ENCODE results near the gene R3HDM1.
"Not testable (repeated sequence)": the region's sequence is repeated elsewhere in the genome, so short reads cannot be mapped to it uniquely, and the experiment has no call there.

Gene R3HDM1

GRCh38 chr2:135698838-135699237 lies 167.6 kb downstream of the R3HDM1 start:
- no peak for TF ChIP-seq CTCF (IDR thresholded peaks at IDR 0.05; ENCODE audit: insufficient read depth, low read length, missing control alignments)
- ChIA-PET POLR2A (no interaction called here), CTCF (interaction anchor here (0.7 to 2.9 kb wide), 2 partner anchors 10 to 12 kb away, joined by 3 to 17 read pairs; no protein-coding TSS in a partner anchor)
- DNase-seq (ENCODE audit: low read depth, low spot score), result no peak
- H3K4me3 ChIP-seq (ENCODE audit: low read depth, low read length), result no peak overlapping the region

GRCh38 chr2:135701442-135701841 lies 170.2 kb downstream of the R3HDM1 start:
- H3K4me3 ChIP-seq (ENCODE audit: low read depth, low read length), result no peak overlapping the region
- ChIA-PET POLR2A (no interaction called here), CTCF (interaction anchor here (1.5 to 2.9 kb wide), 2 partner anchors 8 to 697 kb away, joined by 4 to 17 read pairs; no protein-coding TSS in a partner anchor)
- DNase-seq (ENCODE audit: low read depth, low spot score), result peak; percentile 12
- TF ChIP-seq CTCF (IDR thresholded peaks at IDR 0.05; ENCODE audit: insufficient read depth, low read length, missing control alignments), result no peak

- no peak for TF ChIP-seq CTCF (IDR thresholded peaks at IDR 0.05; ENCODE audit: insufficient read depth, low read length, missing control alignments)
- no peak overlapping the region for H3K4me3 ChIP-seq (ENCODE audit: low read depth, low read length)
- CTCF ChIA-PET, result interaction anchor here (1.3 to 3.9 kb wide), 5 partner anchors 8 to 699 kb away, joined by 3 to 16 read pairs (median 4); no protein-coding TSS in a partner anchor
- no peak for DNase-seq (ENCODE audit: low read depth, low spot score)
- POLR2A ChIA-PET, result no interaction called here
Measured at GRCh38 chr2:135703300-135703699, 172.0 kb downstream of the R3HDM1 start.

- CTCF ChIA-PET, result interaction anchor here (0.6 to 3.9 kb wide), 4 partner anchors 9 to 706 kb away, joined by 3 to 16 read pairs (median 4); no protein-coding TSS in a partner anchor
- DNase-seq (ENCODE audit: low read depth, low spot score); H3K4me3 ChIP-seq (ENCODE audit: low read depth, low read length); POLR2A ChIA-PET: not testable (repeated sequence)
Measured at GRCh38 chr2:135704075-135704474, 172.8 kb downstream of the R3HDM1 start.

GRCh38 chr2:135708159-135708558 lies 176.9 kb downstream of the R3HDM1 start:
- no peak for TF ChIP-seq CTCF (IDR thresholded peaks at IDR 0.05; ENCODE audit: insufficient read depth, low read length, missing control alignments)
- no peak for DNase-seq (ENCODE audit: low read depth, low spot score)
- ChIA-PET CTCF (interaction anchor here (0.6 to 6.2 kb wide), 8 partner anchors 8 to 718 kb away, joined by 3 to 131 read pairs (median 4); no protein-coding TSS in a partner anchor), POLR2A (no interaction called here)
- no peak overlapping the region for H3K4me3 ChIP-seq (ENCODE audit: low read depth, low read length)

- H3K4me3 ChIP-seq (ENCODE audit: low read depth, low read length), result no peak overlapping the region
- POLR2A ChIA-PET, result no interaction called here
- no peak for DNase-seq (ENCODE audit: low read depth, low spot score)
- CTCF ChIA-PET, result interaction anchor here (0.6 to 6.2 kb wide), 36 partner anchors 8 to 720 kb away, joined by 3 to 131 read pairs (median 5); partner anchors contain the start of genes R3HDM1, UBXN4 and ZRANB3
- peak; percentile 91 for TF ChIP-seq CTCF (IDR thresholded peaks at IDR 0.05; ENCODE audit: insufficient read depth, low read length, missing control alignments)
Measured at GRCh38 chr2:135709992-135710391, 178.7 kb downstream of the R3HDM1 start.

- POLR2A ChIA-PET; DNase-seq (ENCODE audit: low read depth, low spot score); H3K4me3 ChIP-seq (ENCODE audit: low read depth, low read length): not testable (repeated sequence)
- CTCF ChIA-PET, result interaction anchor here (1.1 to 1.3 kb wide), 2 partner anchors 83 to 726 kb away, joined by 3 to 4 read pairs; no protein-coding TSS in a partner anchor
Measured at GRCh38 chr2:135715086-135715485, 183.8 kb downstream of the R3HDM1 start.

Measured in AG04449 (cell line).